Mammary epithelial cell (primary cell): ENCODE data around the gene CCDC57.

ENCODE experiments used
- EZH2 ChIP-seq: IDR thresholded peaks from 2 replicates; pipeline ENCODE4 v1.6.1; 2012; ENCODE audit warnings: low read length, inconsistent platforms, borderline replicate concordance
- TF ChIP-seq, protein P1 (sequence below), 2 donors: IDR thresholded peaks in 1 of 2; conservative IDR thresholded peaks in 1 of 2; 2 replicates each; pipeline ENCODE4 v1.5.1; 2011 to 2012; ENCODE audit warnings: inconsistent platforms in 2 of 2, low read length in 2 of 2, mild to moderate bottlenecking in 2 of 2, control low read depth in 1 of 2, low read depth in 1 of 2; ENCODE audit not compliant: insufficient read depth in 1 of 2; ENCODE audit errors: extremely low read depth in 1 of 2

DNA sequence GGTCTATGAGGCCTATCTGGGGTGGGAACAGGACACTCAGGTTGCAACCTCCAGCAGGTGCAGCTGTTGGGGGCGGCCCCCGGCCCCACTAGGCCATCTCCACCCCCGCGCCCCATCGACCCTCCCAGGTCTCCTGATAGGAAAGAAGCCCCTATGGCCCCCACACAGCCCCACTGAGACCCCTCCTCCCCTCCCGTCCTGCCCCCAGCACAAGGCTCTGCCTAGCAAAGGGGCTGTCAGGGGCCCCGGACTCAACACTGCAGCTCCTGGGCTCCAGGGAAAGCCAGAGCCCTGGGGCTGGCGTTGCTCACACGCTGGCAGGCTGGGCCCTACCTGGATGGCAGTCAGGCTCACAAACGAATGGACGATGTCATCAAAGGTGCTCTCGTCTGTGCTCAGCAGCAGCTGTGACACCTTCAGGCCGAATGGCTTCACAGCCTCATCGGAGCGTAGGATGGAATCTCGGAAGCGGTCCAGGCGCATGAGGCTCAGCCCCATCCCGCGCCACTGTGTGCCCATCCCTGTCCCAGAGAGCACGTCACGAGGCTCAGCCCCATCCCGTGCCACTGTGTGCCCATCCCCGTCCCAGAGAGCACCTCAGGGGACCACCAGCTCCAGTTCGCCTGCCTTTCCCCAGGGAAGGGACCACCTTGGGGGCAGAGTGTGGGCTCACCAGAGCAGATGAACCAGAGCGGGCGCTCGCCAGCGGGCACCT is 121.9 kb downstream of the CCDC57 start:
- TF ChIP-seq, protein P1, sequence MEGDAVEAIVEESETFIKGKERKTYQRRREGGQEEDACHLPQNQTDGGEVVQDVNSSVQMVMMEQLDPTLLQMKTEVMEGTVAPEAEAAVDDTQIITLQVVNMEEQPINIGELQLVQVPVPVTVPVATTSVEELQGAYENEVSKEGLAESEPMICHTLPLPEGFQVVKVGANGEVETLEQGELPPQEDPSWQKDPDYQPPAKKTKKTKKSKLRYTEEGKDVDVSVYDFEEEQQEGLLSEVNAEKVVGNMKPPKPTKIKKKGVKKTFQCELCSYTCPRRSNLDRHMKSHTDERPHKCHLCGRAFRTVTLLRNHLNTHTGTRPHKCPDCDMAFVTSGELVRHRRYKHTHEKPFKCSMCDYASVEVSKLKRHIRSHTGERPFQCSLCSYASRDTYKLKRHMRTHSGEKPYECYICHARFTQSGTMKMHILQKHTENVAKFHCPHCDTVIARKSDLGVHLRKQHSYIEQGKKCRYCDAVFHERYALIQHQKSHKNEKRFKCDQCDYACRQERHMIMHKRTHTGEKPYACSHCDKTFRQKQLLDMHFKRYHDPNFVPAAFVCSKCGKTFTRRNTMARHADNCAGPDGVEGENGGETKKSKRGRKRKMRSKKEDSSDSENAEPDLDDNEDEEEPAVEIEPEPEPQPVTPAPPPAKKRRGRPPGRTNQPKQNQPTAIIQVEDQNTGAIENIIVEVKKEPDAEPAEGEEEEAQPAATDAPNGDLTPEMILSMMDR (conservative IDR thresholded peaks at IDR 0.05 in 1 of 2, IDR thresholded peaks at IDR 0.05 in 1 of 2; ENCODE audit: extremely low read depth in 1 of 2, insufficient read depth in 1 of 2, low read depth in 1 of 2, low read length in 2 of 2), result no peak
- TF ChIP-seq EZH2, result no peak
